B cell (primary cell): ENCODE measurements around the gene COL4A1.

Experiments used
- EZH2 ChIP-seq: IDR thresholded peaks from 2 replicates; pipeline ENCODE4 v1.6.1; 2012; ENCODE audit warnings: borderline replicate concordance, low read depth, mild to moderate bottlenecking, moderate library complexity, low read length; ENCODE audit not compliant: insufficient read depth, poor library complexity, severe bottlenecking
- TF ChIP-seq, protein P1 (sequence below): fragments of 200-600 bp; IDR thresholded peaks from one replicate; pipeline ENCODE4 v1.8.0; 2022; ENCODE audit warnings: antibody characterized with exemption, mild to moderate bottlenecking

DNA sequence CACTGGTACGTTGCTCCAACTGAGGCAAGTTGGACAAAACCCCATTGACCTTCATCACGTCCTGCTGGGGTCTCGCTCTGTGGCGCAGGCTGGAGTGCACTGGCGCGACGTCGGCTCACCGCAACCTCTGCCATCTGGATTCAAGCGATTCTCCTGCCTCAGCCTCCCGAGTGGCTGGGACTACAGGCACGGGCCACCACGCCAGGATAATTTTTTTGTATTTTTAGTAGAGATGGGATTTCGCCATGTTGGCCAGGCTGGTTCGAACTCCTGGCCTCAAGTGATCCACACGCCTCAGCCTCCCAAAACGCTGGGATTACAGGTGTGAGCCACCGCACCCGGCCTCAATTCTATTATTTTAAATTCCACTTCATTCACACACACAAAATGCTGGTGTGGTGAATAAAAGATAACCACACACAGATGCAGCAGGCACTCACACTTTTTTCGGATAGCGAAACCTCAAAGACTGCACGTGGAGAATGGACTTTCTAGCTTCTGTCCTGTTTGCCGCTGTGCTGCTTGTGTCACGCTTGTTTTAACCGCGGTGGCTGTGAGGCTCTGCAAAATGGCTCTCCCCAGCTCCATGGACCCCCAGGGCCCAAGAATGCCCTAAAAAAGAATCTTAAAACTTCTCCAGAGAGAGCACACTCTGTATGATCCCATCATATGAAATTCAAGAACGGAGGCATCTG, 58.4 kb downstream of the COL4A1 start:
- TF ChIP-seq, protein P1, sequence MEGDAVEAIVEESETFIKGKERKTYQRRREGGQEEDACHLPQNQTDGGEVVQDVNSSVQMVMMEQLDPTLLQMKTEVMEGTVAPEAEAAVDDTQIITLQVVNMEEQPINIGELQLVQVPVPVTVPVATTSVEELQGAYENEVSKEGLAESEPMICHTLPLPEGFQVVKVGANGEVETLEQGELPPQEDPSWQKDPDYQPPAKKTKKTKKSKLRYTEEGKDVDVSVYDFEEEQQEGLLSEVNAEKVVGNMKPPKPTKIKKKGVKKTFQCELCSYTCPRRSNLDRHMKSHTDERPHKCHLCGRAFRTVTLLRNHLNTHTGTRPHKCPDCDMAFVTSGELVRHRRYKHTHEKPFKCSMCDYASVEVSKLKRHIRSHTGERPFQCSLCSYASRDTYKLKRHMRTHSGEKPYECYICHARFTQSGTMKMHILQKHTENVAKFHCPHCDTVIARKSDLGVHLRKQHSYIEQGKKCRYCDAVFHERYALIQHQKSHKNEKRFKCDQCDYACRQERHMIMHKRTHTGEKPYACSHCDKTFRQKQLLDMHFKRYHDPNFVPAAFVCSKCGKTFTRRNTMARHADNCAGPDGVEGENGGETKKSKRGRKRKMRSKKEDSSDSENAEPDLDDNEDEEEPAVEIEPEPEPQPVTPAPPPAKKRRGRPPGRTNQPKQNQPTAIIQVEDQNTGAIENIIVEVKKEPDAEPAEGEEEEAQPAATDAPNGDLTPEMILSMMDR: no peak
- no peak for TF ChIP-seq EZH2
